HG02678 (cell line): ENCODE data around the gene HOXA10.

ENCODE experiments used
- ATAC-seq: cut with Tn5 transposase; IDR thresholded peaks from one replicate; pipeline ENCODE4 v1.9.1; 2021; ENCODE audit warnings: mild to moderate bottlenecking, moderate library complexity; ENCODE audit not compliant: unreplicated experiment

HOXA10 gene

GRCh38 chr7:27168265-27168947 is 5.7 kb downstream of the HOXA10 start:
- ATAC-seq, result no peak

GRCh38 chr7:27167916-27168264 is 6.2 kb downstream of the HOXA10 start:
- ATAC-seq, result no peak

DNA sequence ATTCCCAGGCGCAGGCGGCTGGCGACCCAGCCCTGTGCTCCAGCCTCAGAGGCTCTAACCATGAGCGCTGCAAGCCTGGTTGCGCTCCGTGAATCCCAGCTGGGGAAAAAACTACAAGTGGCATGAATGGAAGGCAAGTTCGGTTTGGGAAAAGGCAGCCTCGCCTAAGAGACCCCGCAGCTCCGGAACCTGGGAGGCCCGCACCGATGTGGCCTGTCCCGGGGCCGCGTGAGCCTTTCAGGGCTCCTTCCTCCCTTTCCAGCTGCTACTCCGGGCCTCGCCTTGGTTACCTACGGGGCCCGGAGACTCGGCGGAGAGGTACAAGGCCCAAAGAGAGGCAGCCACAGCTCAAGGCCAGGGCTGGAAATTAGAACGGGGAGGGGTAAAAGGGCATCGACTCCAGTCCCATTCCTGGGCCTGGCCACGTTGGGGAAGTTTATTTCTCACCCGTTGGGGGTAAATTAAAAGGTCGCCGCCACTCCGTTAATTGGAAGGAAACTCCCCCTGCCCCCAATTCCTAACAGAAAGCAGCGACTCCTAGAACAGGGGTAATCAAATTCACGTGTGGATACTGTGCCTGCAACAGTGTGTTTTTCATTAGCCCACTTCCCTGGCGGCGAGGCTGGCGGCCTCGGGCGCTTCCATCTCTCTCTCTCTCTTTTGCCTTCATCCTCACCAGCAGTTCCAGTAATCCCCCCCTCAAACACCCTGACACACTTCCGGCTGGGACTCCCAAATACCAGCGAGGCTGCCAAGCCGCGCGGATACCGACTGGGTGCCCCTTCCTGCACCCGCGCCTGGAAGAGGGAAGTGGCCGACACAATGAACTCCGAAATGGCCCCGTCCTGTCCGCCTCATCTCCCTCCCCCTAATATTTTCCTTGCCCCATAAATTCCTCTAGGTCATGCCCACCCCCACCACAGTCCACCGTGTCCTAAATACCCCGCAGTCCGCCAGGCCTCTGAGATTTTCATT is 7.3 kb downstream of the HOXA10 start:
- no peak for ATAC-seq

GRCh38 chr7:27165996-27166530 is 8.1 kb downstream of the HOXA10 start:
- no peak for ATAC-seq

DNA sequence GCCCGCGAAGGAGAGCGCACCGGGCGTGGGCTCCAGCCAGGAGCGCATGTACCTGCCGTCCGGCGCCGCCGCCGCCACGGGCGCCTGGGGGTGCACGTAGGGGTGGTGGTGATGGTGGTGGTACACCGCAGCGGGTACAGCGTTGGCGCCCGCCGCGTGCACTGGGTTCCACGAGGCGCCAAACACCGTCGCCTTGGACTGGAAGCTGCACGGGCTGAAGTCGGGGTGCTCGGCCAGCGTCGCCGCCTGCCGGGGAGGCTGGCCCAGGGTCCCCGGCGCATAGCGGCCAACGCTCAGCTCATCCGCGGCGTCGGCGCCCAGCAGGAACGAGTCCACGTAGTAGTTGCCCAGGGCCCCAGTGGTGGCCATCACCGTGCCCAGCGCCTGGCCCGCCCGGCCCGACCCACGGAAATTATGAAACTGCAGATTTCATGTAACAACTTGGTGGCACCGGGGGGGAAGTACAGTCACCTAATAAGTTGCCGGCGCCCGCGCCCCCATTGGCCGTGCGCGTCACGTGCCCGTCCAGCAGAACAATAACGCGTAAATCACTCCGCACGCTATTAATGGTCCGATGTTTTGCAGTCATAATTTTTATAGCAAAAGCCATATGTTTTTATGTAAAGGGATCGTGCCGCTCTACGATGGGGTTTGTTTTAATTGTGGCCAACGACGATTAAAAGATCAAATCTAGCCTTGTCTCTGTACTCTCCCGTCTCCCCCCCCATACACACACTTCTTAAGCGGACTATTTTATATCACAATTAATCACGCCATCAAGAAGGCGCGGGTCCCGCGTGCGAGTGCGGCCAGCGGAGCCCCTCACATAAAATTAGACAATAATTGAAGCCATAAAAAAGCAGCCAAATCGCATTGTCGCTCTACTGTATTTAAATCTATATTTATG is 8.8 kb downstream of the HOXA10 start, which contains the start of gene HOXA9:
Gene HOXA9, minus strand, starts transcription at position 449 of the 907 bp plus-strand sequence. Its CDS starts 80 bp downstream, at position 369.
- ATAC-seq, result no peak

DNA sequence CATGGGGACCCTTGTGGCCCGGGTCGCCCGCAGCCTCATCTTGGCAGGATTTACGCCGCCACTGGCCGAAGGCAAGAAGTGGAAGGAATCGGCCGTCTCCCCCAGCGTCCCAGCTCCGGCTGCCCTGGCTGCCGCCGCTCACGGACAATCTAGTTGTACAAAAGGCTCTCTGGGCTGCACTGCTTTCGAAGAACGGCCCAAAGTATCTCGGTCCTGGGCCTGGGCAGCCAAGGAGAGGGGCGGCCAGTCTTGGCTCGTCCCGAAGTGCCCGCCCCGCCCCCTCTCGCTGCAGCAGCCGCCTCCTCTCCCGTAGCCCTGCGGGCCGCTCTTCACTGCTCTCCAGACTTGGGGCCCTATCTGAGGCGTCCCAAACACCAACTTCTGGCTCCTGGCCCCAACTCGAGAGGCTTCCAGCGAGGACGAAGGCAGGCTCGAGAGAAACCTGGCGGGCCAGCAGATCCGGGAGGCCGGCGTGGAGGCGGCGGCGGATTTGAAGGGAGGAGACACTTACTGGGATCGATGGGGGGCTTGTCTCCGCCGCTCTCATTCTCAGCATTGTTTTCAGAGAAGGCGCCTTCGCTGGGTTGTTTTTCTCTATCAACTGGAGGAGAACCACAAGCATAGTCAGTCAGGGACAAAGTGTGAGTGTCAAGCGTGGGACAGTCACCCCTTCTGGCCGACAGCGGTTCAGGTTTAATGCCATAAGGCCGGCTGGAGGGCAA is 9.6 kb downstream of the HOXA10 start:
- ATAC-seq, result no peak

DNA sequence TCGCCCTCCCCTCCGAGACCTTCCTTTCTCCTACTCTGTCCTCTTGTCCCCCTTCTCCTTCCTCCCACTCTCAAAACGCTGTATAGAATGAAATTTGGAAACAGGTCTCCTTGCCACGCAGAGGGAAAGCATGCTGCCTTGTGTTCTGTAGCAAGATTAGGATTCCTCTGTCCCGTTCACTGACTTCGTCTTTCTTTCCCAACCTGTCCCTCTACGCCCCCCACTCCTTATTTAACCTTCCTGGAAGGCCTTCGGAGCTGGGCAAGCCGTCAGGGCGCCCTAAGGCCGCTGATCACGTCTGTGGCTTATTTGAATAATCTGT is 10.1 kb downstream of the HOXA10 start:
- no peak for ATAC-seq

GRCh38 chr7:27163288-27164044 is 10.7 kb downstream of the HOXA10 start:
- no peak for ATAC-seq

DNA sequence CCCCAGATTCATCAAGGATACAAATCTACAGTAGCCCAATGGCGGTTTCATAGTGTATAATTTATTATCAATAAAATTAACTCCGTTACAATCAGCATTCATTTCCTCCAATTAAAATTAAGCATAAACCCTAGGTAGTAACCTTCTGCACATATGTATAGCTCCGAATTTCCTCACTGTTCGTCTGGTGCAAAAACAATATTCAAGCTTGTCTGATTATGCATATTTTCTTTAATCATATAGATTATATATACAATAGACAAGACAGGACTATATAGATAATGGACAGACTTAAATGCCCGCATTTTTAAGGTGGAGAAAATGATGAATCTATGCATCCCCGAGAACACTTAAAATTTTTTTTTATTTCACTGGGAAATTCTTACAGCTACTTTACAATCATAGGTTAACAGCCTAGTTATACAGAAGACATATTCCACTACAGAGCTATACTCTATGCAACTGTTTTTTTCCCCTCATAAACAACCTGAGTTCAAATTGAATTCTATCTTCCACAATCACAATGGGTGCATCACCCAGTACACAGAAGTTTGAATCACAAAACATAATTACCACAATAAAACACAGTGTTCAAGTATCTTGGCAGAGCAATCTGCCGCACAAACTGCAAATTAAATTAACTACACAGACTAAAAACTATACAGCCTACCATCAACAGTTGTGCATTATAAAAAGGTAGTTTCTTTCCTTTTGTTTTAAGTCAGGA is 11.4 kb downstream of the HOXA10 start:
- no peak for ATAC-seq

- no peak for ATAC-seq
Measured at GRCh38 chr7:27161721-27162560, 12.2 kb downstream of the HOXA10 start.

GRCh38 chr7:27161214-27161720 is 12.9 kb downstream of the HOXA10 start:
- no peak for ATAC-seq

- peak; percentile 66 for ATAC-seq
Measured at GRCh38 chr7:27160546-27161213, 13.4 kb downstream of the HOXA10 start.

GRCh38 chr7:27160145-27160545 is 14.0 kb downstream of the HOXA10 start:
- no peak for ATAC-seq

- no peak for ATAC-seq
Measured at GRCh38 chr7:27159266-27160144, 14.6 kb downstream of the HOXA10 start.

DNA sequence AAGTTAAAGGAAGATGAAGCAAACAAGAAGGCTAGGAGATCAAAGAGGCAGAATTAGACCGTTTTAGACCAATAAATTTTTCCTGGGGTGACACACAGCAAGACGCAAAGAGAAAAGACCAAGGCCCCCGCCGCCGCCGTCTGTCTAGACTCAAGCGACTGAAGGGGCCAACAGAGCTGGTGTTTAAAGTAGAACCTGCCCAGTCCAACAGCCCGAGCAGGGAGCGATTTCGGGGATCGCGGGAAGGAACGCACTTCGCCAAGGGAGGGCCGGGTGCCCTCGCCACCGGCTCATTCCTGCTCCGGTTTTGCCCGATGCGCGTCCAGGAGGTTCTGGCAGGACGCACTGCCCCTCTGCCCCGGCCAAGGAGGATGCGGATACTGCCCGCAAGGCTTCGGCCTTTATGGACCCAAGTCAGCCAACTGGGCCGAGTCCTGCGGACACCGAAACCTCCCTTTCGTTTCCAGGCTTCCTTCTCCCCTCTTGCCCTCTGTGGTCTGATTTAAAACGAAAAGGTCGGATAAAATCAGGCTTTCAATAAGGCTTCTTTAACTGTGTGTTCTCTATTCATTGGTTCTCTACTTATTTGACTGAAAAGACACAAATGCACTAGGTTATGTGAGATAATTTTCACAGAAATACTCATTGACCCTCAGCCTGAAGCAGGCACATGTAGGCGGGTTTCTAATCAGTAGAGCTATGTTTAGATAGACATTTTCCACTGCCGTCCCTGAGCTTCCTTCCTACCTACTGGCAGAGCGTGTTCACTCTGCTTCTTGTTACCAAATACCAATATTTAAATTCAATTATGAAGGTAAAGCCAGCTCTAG is 15.5 kb downstream of the HOXA10 start:
- ATAC-seq, result no peak
